HepG2 (cell line): Measurements from ENCODE around the gene EPN3. TPM values are rescaled to one million over a fixed set of nuclear protein-coding genes. Genes with fewer than 3 reads are reported as not detected.

Source experiments
- ATAC-seq: fragments of 200-7000 bp; cut with Tn5 transposase; 3 replicates; pipeline ENCODE4 v1.9.1; 2020; ENCODE audit warnings: mild to moderate bottlenecking, moderate library complexity
- BruUV-seq: library from RNA; stranded (reverse); fragments of 400-500 nt; replicated peaks from 2 replicates; lab custom pipeline; 2021; lab: Mats Ljungman, UMichigan
- CTCF ChIA-PET: fragments of 300-600 bp; formaldehyde crosslinking; extraction: SDS; loops from one replicate; lab custom pipeline; 2021; ENCODE audit warnings: low total read pairs, inconsistent platforms, low intra/inter-chr PET ratio; lab: Yijun Ruan, JAX
- POLR2A ChIA-PET: fragments of 350-600 bp; sonication (Branson Sonifier 250); formaldehyde crosslinking; loops from one replicate; lab custom pipeline; 2020; ENCODE audit warnings: antibody characterized with exemption, inconsistent platforms; lab: Yijun Ruan, JAX
- DNase-seq: peaks from one replicate; pipeline ENCODE4 v3.0.0-alpha.2; 2015; ENCODE audit warnings: low spot score
- FAIRE-seq: peaks from 3 replicates; lab custom pipeline; 2011; peaks lifted over from hg19 to GRCh38; lab: Jason Lieb, UNC
- H2AFZ ChIP-seq: one replicate; pipeline ENCODE4 v1.6.1; 2011; ENCODE audit warnings: low read length, inconsistent platforms
- H3K27ac ChIP-seq: fragments of 300-600 bp; 3 replicates; pipeline ENCODE4 v1.8.0; 2011; ENCODE audit warnings: mixed run types, mild to moderate bottlenecking, mixed read lengths, low read length, inconsistent platforms; ENCODE audit not compliant: insufficient read depth; ENCODE audit errors: extremely low read length
- H3K27me3 ChIP-seq, 2 experiments: fragments of 200-600 bp in 1 of 2; 2 replicates in 1 of 2; 3 replicates in 1 of 2; pipeline versions ENCODE4 v1.6.0 to v1.8.0; 2011; ENCODE audit warnings: low read length in 2 of 2, mild to moderate bottlenecking in 2 of 2, moderate library complexity in 2 of 2, inconsistent platforms in 1 of 2; ENCODE audit not compliant: insufficient read depth in 2 of 2, control insufficient read depth in 1 of 2
- H3K36me3 ChIP-seq, 2 experiments: fragments of 200-600 bp in 1 of 2; replicated peaks in 1 of 2; 2 replicates in 1 of 2; 3 replicates in 1 of 2; pipeline versions ENCODE4 v1.5.1 to v1.8.0; 2011; ENCODE audit warnings: low read length in 2 of 2, inconsistent platforms in 1 of 2; ENCODE audit not compliant: insufficient read depth in 2 of 2, control insufficient read depth in 1 of 2
- H3K4me1 ChIP-seq: 2 replicates; pipeline ENCODE4 v1.5.1; 2012; ENCODE audit warnings: low read length, inconsistent platforms; ENCODE audit not compliant: insufficient read depth
- H3K4me2 ChIP-seq: 2 replicates; pipeline ENCODE4 v1.6.0; 2011; ENCODE audit warnings: low read depth, low read length, inconsistent platforms
- H3K4me3 ChIP-seq, 3 experiments: fragments of 200-600 bp in 1 of 3; sonication (generic), shearing (Covaris generic) in 1 of 3; replicated peaks in 1 of 3; 2 replicates each; pipeline ENCODE4 v1.5.1; 2011 to 2016; ENCODE audit warnings: low read length in 3 of 3, inconsistent platforms in 2 of 3, low read depth in 2 of 3, mild to moderate bottlenecking in 2 of 3, control low read depth in 1 of 3, mixed read lengths in 1 of 3; ENCODE audit not compliant: insufficient read depth in 1 of 3
- H3K79me2 ChIP-seq: one replicate; pipeline ENCODE4 v1.6.1; 2011; ENCODE audit warnings: low read length, inconsistent platforms; ENCODE audit not compliant: insufficient read depth
- H3K9ac ChIP-seq: 2 replicates; pipeline ENCODE4 v1.6.0; 2011; ENCODE audit warnings: mild to moderate bottlenecking, low read depth, low read length, inconsistent platforms; ENCODE audit not compliant: insufficient read depth
- H3K9me3 ChIP-seq: 2 replicates; pipeline ENCODE4 v1.5.1; 2012; ENCODE audit warnings: mild to moderate bottlenecking, low read length
- H4K20me1 ChIP-seq: 2 replicates; pipeline ENCODE4 v1.6.0; 2011; ENCODE audit warnings: inconsistent platforms, mild to moderate bottlenecking, low read length, moderate library complexity; ENCODE audit not compliant: insufficient read depth
- CREB1 ChIP-seq, 2 experiments: fragments of 450-650 bp in 1 of 2; IDR thresholded peaks; 2 replicates each; pipeline ENCODE4 v1.6.1; 2016 to 2017; ENCODE audit warnings: control low read depth in 1 of 2, mild to moderate bottlenecking in 1 of 2, missing compliant biosample characterization in 1 of 2, missing genetic modification characterization in 1 of 2
- ELF1 ChIP-seq: sonication (generic); formaldehyde crosslinking; IDR thresholded peaks from 2 replicates; pipeline ENCODE4 v1.4.0; 2020; ENCODE audit warnings: missing genetic modification reagents
- MTA1 ChIP-seq: sonication (generic); formaldehyde crosslinking; IDR thresholded peaks from 2 replicates; pipeline ENCODE4 v1.4.0; 2020; ENCODE audit warnings: missing genetic modification reagents, mild to moderate bottlenecking, borderline replicate concordance
- SOX6 ChIP-seq, 2 experiments: fragments of 450-650 bp in 1 of 2; sonication (generic) in 1 of 2; formaldehyde crosslinking in 1 of 2; IDR thresholded peaks; 2 replicates each; pipeline versions ENCODE4 v1.4.0 to v1.6.1; 2017 to 2020; ENCODE audit warnings: antibody characterized with exemption in 1 of 2, mild to moderate bottlenecking in 1 of 2, missing genetic modification reagents in 1 of 2
- ZNF446 ChIP-seq: sonication (generic); formaldehyde crosslinking; IDR thresholded peaks from 2 replicates; pipeline ENCODE4 v1.5.0; 2020; ENCODE audit warnings: mild to moderate bottlenecking, missing genetic modification reagents
- ZNF644 ChIP-seq: IDR thresholded peaks from 2 replicates; pipeline ENCODE4 v1.6.1; 2016; ENCODE audit warnings: low read depth
- ZNF678 ChIP-seq: sonication (generic); formaldehyde crosslinking; IDR thresholded peaks from 2 replicates; pipeline ENCODE4 v1.4.0; 2020; ENCODE audit warnings: mild to moderate bottlenecking, missing genetic modification reagents
- WGBS: methylation state at CpG from one replicate; pipeline ENCODE4 v1.1.6; 2017; ENCODE audit warnings: low lambda C conversion rate; 5-methylcytosine and 5-hydroxymethylcytosine counted together
- in situ Hi-C: cut with HindIII; loops from 2 replicates; pipeline ENCODE4 v1.10.0; 2017; ENCODE audit warnings: low pct_unique_long_range_greater_than_20kb; ENCODE audit not compliant: extremely low pct_ligation_motif_present
- intact Hi-C: fragments of 100-400 bp; cut with micrococcal nuclease; formaldehyde crosslinking; loops from one replicate; pipeline ENCODE4 v1.10.0; 2022; ENCODE audit not compliant: unreplicated experiment
- polyA plus RNA-seq, 8 experiments: library from polyadenylated mRNA; depleted of rRNA in 3 of 8; stranded (reverse) in 7 of 8; unstranded in 1 of 8; fragments of >200 nt; fragmentation: Illumina TruSeq in 4 of 8; extraction: Trizol in 4 of 8; gene quantifications; 2 replicates each; pipeline versions ENCODE4 v1.2.1 to v1.2.3, GENCODE V29; 2011 to 2016; ENCODE audit warnings: low read depth in 4 of 8, missing spikeins in 1 of 8, mixed read lengths in 1 of 8; ENCODE audit not compliant: insufficient read depth in 1 of 8
- total RNA-seq, 5 experiments: library from RNA; depleted of rRNA; stranded (reverse); fragments of >200 nt; fragmentation: Illumina TruSeq; extraction: Trizol; gene quantifications; 2 replicates each; pipeline ENCODE4 v1.2.3, GENCODE V29; 2016; ENCODE audit warnings: low read depth in 1 of 5
- TF ChIP-seq, protein P1 (sequence below): fragments of 450-650 bp; IDR thresholded peaks from 2 replicates; pipeline ENCODE4 v1.6.1; 2017; ENCODE audit warnings: mild to moderate bottlenecking
- TF ChIP-seq, protein P2 (sequence below): sonication (generic); formaldehyde crosslinking; IDR thresholded peaks from 2 replicates; pipeline ENCODE4 v1.5.0; 2020; ENCODE audit warnings: missing genetic modification reagents

The EPN3 gene
- total and polyA plus RNA-seq, 2 of the 13 experiments (the other 11 are each of a cell fraction or from before 2014, with no cell fraction given), result 0.11 to 0.95 TPM

DNA sequence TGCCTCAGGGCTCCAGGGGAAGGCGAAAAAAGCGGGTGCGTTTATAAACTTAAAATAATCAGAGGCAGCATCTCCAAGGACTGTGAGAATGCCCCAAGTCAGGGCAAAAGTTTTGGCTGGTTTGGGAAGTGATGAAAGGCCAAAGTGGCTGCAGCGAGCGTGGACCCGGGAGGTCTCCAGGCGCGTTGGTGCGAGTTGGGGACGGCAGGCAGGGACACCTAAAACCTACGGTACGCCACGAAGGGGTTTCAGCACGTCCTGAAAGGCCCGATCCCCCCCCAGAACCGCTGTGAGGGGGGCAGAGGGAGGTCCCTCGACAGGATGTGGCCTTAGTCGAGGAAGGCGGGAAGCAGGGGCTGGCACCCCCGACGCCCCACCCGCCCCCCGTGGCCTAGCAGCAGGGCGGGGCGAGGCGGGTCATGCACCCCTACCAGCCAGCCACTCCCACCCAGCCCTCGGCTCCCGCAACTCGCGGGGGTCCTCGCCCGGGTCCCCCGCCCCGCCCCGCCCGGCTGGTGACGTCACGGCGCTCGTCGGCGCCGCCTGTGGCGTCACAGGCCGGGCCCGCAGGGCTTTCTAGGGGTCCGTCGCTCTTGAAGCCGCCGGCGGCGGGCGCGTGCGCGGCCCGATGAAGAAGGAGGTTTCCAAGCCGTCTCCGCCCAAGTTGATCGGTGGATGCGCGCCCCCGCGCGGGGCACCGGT lies 24.5 kb upstream of the EPN3 start, which contains the start of gene MYCBPAP:
TSS of gene MYCBPAP (plus strand) at position 569 of the 702 bp plus-strand sequence. CDS start 236 bp downstream, outside the sequence.
- H3K36me3 ChIP-seq, result no peaks in the 10 kb centered on the region
- WGBS, result 87% methylated on average over 55 of the region's 66 CpGs
- no peak for ATAC-seq
- H3K9ac ChIP-seq, result no peak within 1 kb of the TSS
- peaks cover 46% of the 10 kb centered on the region for H3K4me1 ChIP-seq
- H3K27ac ChIP-seq, result no peak within 1 kb of the TSS
- H3K4me2 ChIP-seq, result no peak within 1 kb of the TSS
- no peaks in the 10 kb centered on the region for H3K9me3 ChIP-seq
- H3K27me3 ChIP-seq, result peaks cover 0 to 8% of the 10 kb centered on the region in 2 experiments; a peak in 2 of 5 replicates
- in situ Hi-C loops (no loop called here), intact Hi-C loops (no loop called here)
- H2AFZ ChIP-seq, result no peak within 1 kb of the TSS
- H3K79me2 ChIP-seq, result no peaks in the 10 kb centered on the region
- TF ChIP-seq SOX6 (IDR thresholded peaks at IDR 0.05), result no peak
- TF ChIP-seq SOX6 (CRISPR knock-in tag; IDR thresholded peaks at IDR 0.05), result no peak
- no peak for TF ChIP-seq MTA1 (CRISPR knock-in tag)
- no peak for TF ChIP-seq ZNF644 (CRISPR knock-in tag)
- TF ChIP-seq ZNF446 (CRISPR knock-in tag), result no peak
- TF ChIP-seq ELF1, result no peak
- TF ChIP-seq, protein P1, sequence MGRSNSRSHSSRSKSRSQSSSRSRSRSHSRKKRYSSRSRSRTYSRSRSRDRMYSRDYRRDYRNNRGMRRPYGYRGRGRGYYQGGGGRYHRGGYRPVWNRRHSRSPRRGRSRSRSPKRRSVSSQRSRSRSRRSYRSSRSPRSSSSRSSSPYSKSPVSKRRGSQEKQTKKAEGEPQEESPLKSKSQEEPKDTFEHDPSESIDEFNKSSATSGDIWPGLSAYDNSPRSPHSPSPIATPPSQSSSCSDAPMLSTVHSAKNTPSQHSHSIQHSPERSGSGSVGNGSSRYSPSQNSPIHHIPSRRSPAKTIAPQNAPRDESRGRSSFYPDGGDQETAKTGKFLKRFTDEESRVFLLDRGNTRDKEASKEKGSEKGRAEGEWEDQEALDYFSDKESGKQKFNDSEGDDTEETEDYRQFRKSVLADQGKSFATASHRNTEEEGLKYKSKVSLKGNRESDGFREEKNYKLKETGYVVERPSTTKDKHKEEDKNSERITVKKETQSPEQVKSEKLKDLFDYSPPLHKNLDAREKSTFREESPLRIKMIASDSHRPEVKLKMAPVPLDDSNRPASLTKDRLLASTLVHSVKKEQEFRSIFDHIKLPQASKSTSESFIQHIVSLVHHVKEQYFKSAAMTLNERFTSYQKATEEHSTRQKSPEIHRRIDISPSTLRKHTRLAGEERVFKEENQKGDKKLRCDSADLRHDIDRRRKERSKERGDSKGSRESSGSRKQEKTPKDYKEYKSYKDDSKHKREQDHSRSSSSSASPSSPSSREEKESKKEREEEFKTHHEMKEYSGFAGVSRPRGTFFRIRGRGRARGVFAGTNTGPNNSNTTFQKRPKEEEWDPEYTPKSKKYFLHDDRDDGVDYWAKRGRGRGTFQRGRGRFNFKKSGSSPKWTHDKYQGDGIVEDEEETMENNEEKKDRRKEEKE, result no peak
- TF ChIP-seq CREB1 (IDR thresholded peaks at IDR 0.05), result peak; percentile 75; the same call in 1 of the 2 replicates
- no peak for TF ChIP-seq CREB1 (CRISPR knock-in tag; IDR thresholded peaks at IDR 0.05)
- TF ChIP-seq, protein P2, sequence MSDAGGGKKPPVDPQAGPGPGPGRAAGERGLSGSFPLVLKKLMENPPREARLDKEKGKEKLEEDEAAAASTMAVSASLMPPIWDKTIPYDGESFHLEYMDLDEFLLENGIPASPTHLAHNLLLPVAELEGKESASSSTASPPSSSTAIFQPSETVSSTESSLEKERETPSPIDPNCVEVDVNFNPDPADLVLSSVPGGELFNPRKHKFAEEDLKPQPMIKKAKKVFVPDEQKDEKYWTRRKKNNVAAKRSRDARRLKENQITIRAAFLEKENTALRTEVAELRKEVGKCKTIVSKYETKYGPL (CRISPR knock-in tag), result no peak
- TF ChIP-seq ZNF678, result no peak
- H3K4me3 ChIP-seq, result no peak within 1 kb of the TSS
- no peak for FAIRE-seq
- no TSS peak for BruUV-seq
- ChIA-PET CTCF (no interaction called here), POLR2A (no interaction called here)
- H4K20me1 ChIP-seq, result no peaks in the 10 kb centered on the region
- no peak for DNase-seq
